ENCODE measurements around the gene FARP1.

Gene FARP1

GRCh38 chr13:98493042-98493712 lies 350.3 kb downstream of the FARP1 start:
- FAIRE-seq (no peak), DNase-seq (ENCODE audit: low spot score) (no peak)

- DNase-seq (ENCODE audit: low spot score) (no peak), FAIRE-seq (no peak)
These were observed 351.9 kb downstream of the FARP1 start for GRCh38 chr13:98494769-98495168.

DNA sequence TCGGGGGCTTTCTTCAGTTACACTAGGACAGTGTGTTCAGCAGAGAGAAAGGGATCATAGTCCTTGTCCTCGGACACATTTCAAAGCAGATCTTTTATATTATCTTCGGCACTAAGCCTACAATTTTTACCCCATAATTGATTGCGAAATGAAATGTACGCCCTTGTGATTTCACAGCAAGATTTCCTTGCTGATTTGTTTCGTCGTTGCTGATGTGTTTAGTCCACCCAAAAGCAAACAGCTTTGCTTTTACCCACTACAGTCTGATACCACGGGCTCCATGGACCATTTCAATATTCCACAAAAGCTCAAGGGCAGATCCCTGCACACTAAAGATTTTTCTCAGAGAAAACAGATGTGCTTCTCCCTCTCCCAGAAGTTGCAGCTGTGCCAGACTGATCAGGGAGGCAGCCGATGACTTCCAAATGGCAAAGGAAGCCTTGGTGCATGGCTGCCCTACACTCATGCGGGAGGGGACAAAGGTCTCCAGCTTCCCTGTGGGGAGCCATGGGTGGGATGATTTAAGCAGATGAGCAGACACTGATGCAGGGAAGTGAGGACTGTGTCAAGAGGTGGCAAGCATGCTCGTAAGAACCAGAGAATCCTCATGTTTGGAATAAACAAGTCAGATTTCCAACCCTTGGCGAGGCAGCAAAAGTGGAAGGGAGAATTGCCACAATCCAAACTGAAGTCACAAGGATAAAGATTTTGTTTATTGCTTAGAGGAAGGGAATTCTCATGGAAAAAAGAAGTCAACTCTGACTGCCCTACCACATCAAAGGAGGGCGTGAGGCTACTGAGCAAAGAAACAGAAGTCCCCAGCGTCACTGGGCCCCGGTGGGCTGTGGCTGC lies 353.0 kb downstream of the FARP1 start:
- FAIRE-seq (no peak), DNase-seq (ENCODE audit: low spot score) (no peak)

GRCh38 chr13:98496479-98496791 lies 353.5 kb downstream of the FARP1 start:
- FAIRE-seq (no peak), DNase-seq (ENCODE audit: low spot score) (no peak)

- no peak for FAIRE-seq
These were observed 354.1 kb downstream of the FARP1 start for GRCh38 chr13:98496966-98497365.

GRCh38 chr13:98500963-98501421 lies 358.1 kb downstream of the FARP1 start:
- FAIRE-seq (no peak), DNase-seq (ENCODE audit: low spot score) (no peak)

More at GRCh38 chr13:98496966-98497365, 354.1 kb downstream of the FARP1 start:
- no peak for DNase-seq (ENCODE audit: low spot score)

DNA sequence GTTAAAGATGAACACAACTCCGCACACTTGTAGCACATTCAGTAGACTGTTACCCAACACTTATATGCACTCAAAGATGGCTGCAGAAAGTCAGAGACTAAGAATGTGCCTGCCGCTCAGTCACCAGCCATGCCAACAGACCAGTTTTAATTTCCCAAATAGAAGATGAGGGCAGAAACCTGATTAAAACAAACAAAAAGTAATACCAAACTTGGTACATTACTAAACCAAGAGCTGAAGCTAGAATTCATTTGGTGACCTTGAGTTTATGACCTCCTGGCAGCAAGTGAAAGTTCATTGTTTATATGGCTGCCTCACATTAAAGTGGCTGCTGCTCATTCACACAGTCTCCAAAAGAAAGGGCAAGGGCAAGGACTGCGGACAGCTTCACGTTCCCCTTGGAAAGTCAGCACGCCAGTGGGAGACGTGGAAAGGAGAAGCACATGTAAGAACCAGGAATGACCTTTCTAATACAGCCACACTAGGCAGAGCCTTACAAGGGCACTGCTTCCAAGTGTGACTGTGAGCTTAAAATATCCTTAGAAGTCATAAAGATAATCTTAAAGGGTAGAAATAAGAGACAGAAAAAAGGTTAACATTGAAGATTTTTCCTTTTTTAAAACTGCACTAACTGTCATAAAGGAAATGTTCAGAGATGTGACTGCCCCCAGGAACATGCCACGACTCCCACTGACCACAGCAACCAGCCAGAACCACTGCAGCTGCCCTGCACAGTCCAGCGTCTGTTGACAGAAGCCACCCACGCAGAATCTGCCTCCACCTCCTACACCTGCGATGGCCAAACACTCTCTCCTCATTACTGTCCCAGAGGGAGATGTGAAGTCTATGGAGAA lies 360.5 kb downstream of the FARP1 start:
- no peak for DNase-seq (ENCODE audit: low spot score)
- FAIRE-seq = no peak

- DNase-seq (ENCODE audit: low spot score) (no peak), FAIRE-seq (no peak)
These were observed 361.1 kb downstream of the FARP1 start for GRCh38 chr13:98504029-98504351.

GRCh38 chr13:98504371-98504963 lies 361.6 kb downstream of the FARP1 start:
- no peak for FAIRE-seq

More at GRCh38 chr13:98504371-98504963, 361.6 kb downstream of the FARP1 start:
- DNase-seq (ENCODE audit: low spot score) = no peak
